Fibroblast of villous mesenchyme (primary cell): ENCODE results near the gene TUBB6. TPM values are rescaled to one million over a fixed set of nuclear protein-coding genes. Genes with fewer than 3 reads are reported as not detected.

Source experiments
- DNase-seq: peaks from one replicate; pipeline ENCODE4 v3.0.0-alpha.2; 2010; ENCODE audit warnings: low read depth
- H3K4me3 ChIP-seq: 2 replicates; pipeline ENCODE4 v1.5.1; 2011; ENCODE audit warnings: low read depth, mild to moderate bottlenecking, low read length
- CTCF ChIP-seq: IDR thresholded peaks from 2 replicates; pipeline ENCODE4 v1.5.1; 2012; ENCODE audit warnings: low read depth, mild to moderate bottlenecking, low read length; ENCODE audit not compliant: insufficient read depth
- total RNA-seq: library from RNA; depleted of rRNA; stranded (reverse); fragments of >200 nt; gene quantifications from 2 replicates; pipeline ENCODE4 v1.2.3, GENCODE V29; 2012

The TUBB6 gene
- total RNA-seq, 1 donor: 821 TPM

GRCh38 chr18:12306752-12307700 is 1.0 kb upstream of the TUBB6 start:
- H3K4me3 ChIP-seq: peak overlapping the region; percentile 69
- TF ChIP-seq CTCF: peak; percentile 27
- DNase-seq: peak; percentile 82

GRCh38 chr18:12308386-12309100 is 502 bp downstream of the TUBB6 start:
- peak overlapping the region; percentile 82 for H3K4me3 ChIP-seq
- TF ChIP-seq CTCF: no peak
- peak; percentile 93 for DNase-seq

- DNase-seq: peak; percentile 28
- TF ChIP-seq CTCF: no peak
- peak overlapping the region; percentile 82 for H3K4me3 ChIP-seq
Measured at GRCh38 chr18:12309683-12310198, 1.7 kb downstream of the TUBB6 start.

- DNase-seq: no peak
- TF ChIP-seq CTCF: no peak
Measured at GRCh38 chr18:12310762-12311161, 2.7 kb downstream of the TUBB6 start.

GRCh38 chr18:12312976-12313375 is 4.9 kb downstream of the TUBB6 start:
- H3K4me3 ChIP-seq: no peak overlapping the region
- no peak for DNase-seq

More at GRCh38 chr18:12310762-12311161, 2.7 kb downstream of the TUBB6 start:
- no peak overlapping the region for H3K4me3 ChIP-seq

More at GRCh38 chr18:12312976-12313375, 4.9 kb downstream of the TUBB6 start:
- TF ChIP-seq CTCF: no peak
